Stimulated activated CD4-positive, alpha-beta T cell treated with anti-CD3 and anti-CD28 coated beads, Interleukin-4, amount 100 ng/mL, for 48 hours (primary cell): ENCODE measurements around the gene KRTAP4-11.
"Not testable (repeated sequence)": the region's sequence is repeated elsewhere in the genome, so short reads cannot be mapped to it uniquely, and the experiment has no call there.

Experiments
- DNase-seq, 2 donors: peaks; one replicate each; pipeline ENCODE4 v3.0.0-alpha.2; 2020; ENCODE audit warnings: low read depth in 2 of 2

Gene KRTAP4-11

GRCh38 chr17:41084100-41084856 is 33.9 kb downstream of the KRTAP4-11 start, which contains the start of gene KRTAP4-7:
Gene KRTAP4-7, plus strand, starts transcription at chr17:41084150. Its CDS starts 57 bp downstream, at chr17:41084207.
- not testable (repeated sequence) for DNase-seq

GRCh38 chr17:41083427-41083826 is 34.7 kb downstream of the KRTAP4-11 start:
- DNase-seq = not testable (repeated sequence)

GRCh38 chr17:41082626-41083025 is 35.5 kb downstream of the KRTAP4-11 start:
- no peak for DNase-seq

GRCh38 chr17:41076788-41077187 is 41.4 kb downstream of the KRTAP4-11 start:
- DNase-seq = no peak

- no peak for DNase-seq
Observed at GRCh38 chr17:41073676-41074075, 44.5 kb downstream of the KRTAP4-11 start.

- no peak for DNase-seq
Observed at GRCh38 chr17:41071606-41072360, 46.4 kb downstream of the KRTAP4-11 start.

- DNase-seq = no peak
Observed at GRCh38 chr17:41069031-41069430, 49.1 kb downstream of the KRTAP4-11 start.

- DNase-seq = no peak
Observed at GRCh38 chr17:41067281-41067680, 50.9 kb downstream of the KRTAP4-11 start.
